Mucosa of descending colon (tissue), 3 donors: ENCODE data around the gene ANO7. TPM values are rescaled to one million over a fixed set of nuclear protein-coding genes. Genes with fewer than 3 reads are reported as not detected.

Experiments
- ATAC-seq: fragments of 200-7000 bp; cut with Tn5 transposase; one replicate; pipeline ENCODE4 v1.9.1; 2020; ENCODE audit warnings: mild to moderate bottlenecking, moderate library complexity
- DNase-seq, 3 donors: peaks; one replicate each; pipeline ENCODE4 v3.0.0-alpha.2; 2020
- H3K36me3 ChIP-seq: fragments of 200-600 bp; one replicate; pipeline ENCODE4 v1.8.0; 2021; ENCODE audit warnings: low read depth, mild to moderate bottlenecking
- H3K4me1 ChIP-seq: fragments of 200-600 bp; one replicate; pipeline ENCODE4 v1.8.0; 2021; ENCODE audit warnings: low read depth, mild to moderate bottlenecking
- H3K4me3 ChIP-seq: fragments of 200-600 bp; one replicate; pipeline ENCODE4 v1.8.0; 2021; ENCODE audit warnings: mild to moderate bottlenecking
- H3K9me3 ChIP-seq: fragments of 200-600 bp; one replicate; pipeline ENCODE4 v1.8.0; 2021; ENCODE audit warnings: mild to moderate bottlenecking
- CTCF ChIP-seq: fragments of 200-600 bp; IDR thresholded peaks from one replicate; pipeline ENCODE4 v1.8.0; 2022; ENCODE audit warnings: antibody characterized with exemption, mild to moderate bottlenecking
- intact Hi-C, 2 donors: fragments of 100-400 bp; cut with DNase I in 1 of 2; cut with micrococcal nuclease in 1 of 2; formaldehyde crosslinking; loops; one replicate each; pipeline versions ENCODE4 v1.11.0 to v1.11.1; 2022; cut with DNase I, micrococcal nuclease
- total RNA-seq, 3 donors: library from RNA; stranded (reverse); fragmentation: NEBNext Ultra II Directional in 2 of 3; extraction: Animal tissue kit (Norgen Biotek cat#: 25700) in 2 of 3; gene quantifications; one replicate each; pipeline versions ENCODE4 v1.2.1 to v1.2.4, GENCODE V29; 2021 to 2023
- donor health status: DM: no; HTN: no; CAD: no; lungs with moderate emphysema.
- donor health status: DM: no; HTN: no; CAD: no.
- donor health status: DM: no; HTN: yes; CAD: no.

The ANO7 gene
- total RNA-seq, 3 donors from 2014 or later = 33.9 to 106 (median 83.5) TPM

DNA sequence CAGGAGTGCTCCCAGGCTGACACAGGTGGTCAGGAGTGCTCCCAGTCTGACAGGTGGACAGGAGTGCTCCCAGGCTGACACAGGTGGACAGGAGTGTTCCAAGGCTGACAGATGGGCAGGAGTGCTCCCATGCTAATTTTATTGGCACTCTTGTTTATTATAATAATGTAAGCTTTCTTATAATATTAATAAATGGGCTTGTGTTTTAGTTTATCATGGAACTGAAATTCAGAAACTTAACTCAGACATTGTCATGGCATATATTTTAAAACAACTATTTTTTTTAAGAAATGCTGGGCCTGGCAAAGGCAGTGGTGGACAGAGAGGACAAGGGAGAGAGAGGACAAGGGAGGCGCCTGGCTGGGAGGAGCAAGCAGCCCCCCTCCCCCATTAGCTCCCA is 18.7 kb downstream of the ANO7 start:
- no peak for DNase-seq
- intact Hi-C loops = no loop called here

DNA sequence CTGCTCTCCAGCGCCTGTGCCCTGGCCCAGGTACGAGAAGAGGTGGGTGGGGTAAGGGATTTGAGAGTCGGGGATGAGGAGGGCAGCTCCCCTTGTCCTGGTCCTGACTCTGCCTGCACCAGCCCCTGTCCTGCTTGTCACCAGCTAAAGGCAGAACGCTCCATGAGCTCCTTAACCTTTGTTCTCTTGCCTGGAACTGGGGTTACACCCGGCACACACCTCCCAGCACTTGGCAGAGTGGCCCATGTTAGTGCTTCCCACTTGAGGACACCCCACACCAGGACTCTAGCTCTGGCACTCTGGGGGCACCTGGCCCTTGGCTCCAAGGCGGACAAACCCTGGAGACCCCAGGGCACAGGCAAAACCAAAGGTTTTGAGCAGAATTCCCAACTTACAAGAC is 19.2 kb downstream of the ANO7 start:
- no peaks in the 10 kb centered on the region for H3K36me3 ChIP-seq
- ATAC-seq = peak; percentile 22
- no peaks in the 10 kb centered on the region for H3K4me1 ChIP-seq
- H3K4me3 ChIP-seq = no peak overlapping the region
- intact Hi-C loops = no loop called here
- no peaks in the 10 kb centered on the region for H3K9me3 ChIP-seq
- no peak for DNase-seq
- no peak for TF ChIP-seq CTCF

More for the DNA sequence above, 18.7 kb downstream of the ANO7 start:
- H3K4me1 ChIP-seq = no peaks in the 10 kb centered on the region
- no peak for ATAC-seq
- H3K4me3 ChIP-seq = no peak overlapping the region
- no peak for TF ChIP-seq CTCF
- no peaks in the 10 kb centered on the region for H3K36me3 ChIP-seq
- no peaks in the 10 kb centered on the region for H3K9me3 ChIP-seq

GRCh38 chr2:241208058-241208457 is 19.6 kb downstream of the ANO7 start:
- intact Hi-C loops = no loop called here
- ATAC-seq = no peak

DNA sequence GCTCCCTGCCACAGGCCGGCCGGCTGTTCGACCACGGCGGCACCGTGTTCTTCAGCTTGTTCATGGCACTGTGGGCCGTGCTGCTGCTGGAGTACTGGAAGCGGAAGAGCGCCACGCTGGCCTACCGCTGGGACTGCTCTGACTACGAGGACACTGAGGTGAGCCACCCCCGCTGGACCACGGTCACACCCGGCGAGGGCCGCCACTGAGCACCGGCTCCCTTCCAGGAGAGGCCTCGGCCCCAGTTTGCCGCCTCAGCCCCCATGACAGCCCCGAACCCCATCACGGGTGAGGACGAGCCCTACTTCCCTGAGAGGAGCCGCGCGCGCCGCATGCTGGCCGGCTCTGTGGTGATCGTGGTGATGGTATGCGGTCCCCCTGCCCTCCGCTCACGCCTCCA is 20.8 kb downstream of the ANO7 start:
- DNase-seq (no peak), ATAC-seq (no peak)
- H3K4me3 ChIP-seq = no peak overlapping the region
- H3K36me3 ChIP-seq = no peaks in the 10 kb centered on the region
- intact Hi-C loops = no loop called here
- no peak for TF ChIP-seq CTCF
- H3K9me3 ChIP-seq = no peaks in the 10 kb centered on the region
- H3K4me1 ChIP-seq = no peaks in the 10 kb centered on the region

More at GRCh38 chr2:241208058-241208457, 19.6 kb downstream of the ANO7 start:
- no peaks in the 10 kb centered on the region for H3K36me3 ChIP-seq
- no peaks in the 10 kb centered on the region for H3K9me3 ChIP-seq
- H3K4me3 ChIP-seq = no peak overlapping the region
- DNase-seq = no peak
- no peak for TF ChIP-seq CTCF
- H3K4me1 ChIP-seq = no peaks in the 10 kb centered on the region

GRCh38 chr2:241211276-241211675 is 22.8 kb downstream of the ANO7 start:
- ATAC-seq = no peak
- no peaks in the 10 kb centered on the region for H3K36me3 ChIP-seq
- TF ChIP-seq CTCF = no peak
- H3K4me3 ChIP-seq = no peak overlapping the region
- no peak for DNase-seq
- H3K4me1 ChIP-seq = no peaks in the 10 kb centered on the region
- intact Hi-C loops = no loop called here
- H3K9me3 ChIP-seq = no peaks in the 10 kb centered on the region

DNA sequence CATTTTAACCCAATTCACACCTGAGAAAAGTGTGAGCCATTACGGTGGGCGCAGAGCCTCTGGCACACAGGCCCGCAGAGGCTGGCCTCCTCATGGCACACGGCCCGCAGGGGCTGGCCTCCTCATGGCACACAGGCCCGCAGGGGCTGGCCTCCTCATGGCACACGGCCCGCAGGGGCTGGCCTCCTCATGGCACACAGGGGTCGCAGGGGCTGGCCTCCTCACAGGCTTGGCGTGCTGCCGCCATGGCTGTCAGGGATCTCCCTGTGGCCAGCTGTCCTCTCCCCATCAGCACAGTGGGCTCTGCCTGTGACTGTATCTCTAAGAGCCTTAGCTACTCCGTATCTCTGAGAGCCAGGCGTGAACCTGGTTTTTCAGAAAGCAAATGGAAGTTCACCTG is 24.6 kb downstream of the ANO7 start:
- Histone ChIP-seq H3K4me3 (no peak overlapping the region), H3K4me1 (peaks cover 4% of the 10 kb centered on the region), H3K9me3 (no peaks in the 10 kb centered on the region), H3K36me3 (no peaks in the 10 kb centered on the region)
- no peak for TF ChIP-seq CTCF
- DNase-seq (no peak), ATAC-seq (no peak)
- intact Hi-C loops = no loop called here
